Posterior vena cava (tissue), 2 donors: ENCODE measurements around the gene RUNDC3A. TPM values are rescaled to one million over a fixed set of nuclear protein-coding genes. Genes with fewer than 3 reads are reported as not detected.

ENCODE experiments used
- DNase-seq: peaks from one replicate; pipeline ENCODE4 v3.0.0-alpha.2; 2020; ENCODE audit warnings: low spot score
- intact Hi-C, 2 donors: fragments of 100-400 bp; cut with DNase I; formaldehyde crosslinking; loops; one replicate each; pipeline versions ENCODE4 v1.14.1 to v1.14.2; 2022 to 2023
- total RNA-seq, 2 donors: library from RNA; stranded (reverse); fragmentation: NEBNext Ultra II Directional; extraction: Animal tissue kit (Norgen Biotek cat#: 25700); gene quantifications; one replicate each; pipeline ENCODE4 v1.2.1, GENCODE V29; 2021
- donor health status: DM: yes; HTN: yes; CAD: no.
- donor health status: DM: yes; HTN: yes; CAD: no.

RUNDC3A gene
- total RNA-seq, 2 donors from 2014 or later, result 0.83 TPM; not detected in 1

DNA sequence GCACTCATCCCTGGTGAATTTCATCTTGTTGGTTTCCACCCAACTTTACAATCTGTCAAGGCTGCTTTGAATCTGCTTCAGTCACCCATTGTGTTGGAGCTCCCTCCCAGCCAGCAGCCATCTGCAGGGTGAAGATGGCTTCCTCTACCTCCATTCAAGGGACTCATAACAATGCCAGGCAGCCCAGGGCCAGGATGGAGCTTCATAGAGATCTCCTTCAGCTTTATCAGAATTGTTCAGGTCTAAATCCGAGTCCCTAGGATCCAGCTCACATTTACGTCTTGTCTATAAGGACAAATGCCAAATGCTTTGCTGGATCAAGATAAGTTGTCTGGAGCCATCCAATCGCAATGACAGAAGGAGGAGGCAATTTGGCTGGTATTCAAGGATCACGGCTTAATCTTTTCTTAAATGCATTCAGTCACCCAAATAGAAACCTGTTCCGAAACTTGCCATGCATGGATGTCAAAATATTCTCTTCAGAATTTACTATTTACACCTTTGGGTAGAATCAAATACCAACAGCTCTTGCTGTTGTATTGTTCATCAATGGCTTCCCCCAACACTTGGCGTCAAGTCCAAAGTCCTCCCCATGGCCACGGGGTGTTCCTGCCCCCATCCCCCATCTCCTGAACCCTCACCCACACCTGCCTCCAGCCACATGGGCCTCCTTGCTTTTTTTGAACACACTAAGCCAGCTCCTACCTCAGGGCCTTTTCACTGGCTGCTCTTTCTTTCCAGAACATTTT, 59.0 kb downstream of the RUNDC3A start:
- intact Hi-C loops, result no loop called here
- DNase-seq, result no peak

Other genes starting within 250 kb of the RUNDC3A start
- 10 to 100 TPM; 37.5 to 38.2 TPM for gene LSM12, start 241.9 kb upstream of the RUNDC3A start, total RNA-seq
- gene G6PC3, start 237.9 kb upstream of the RUNDC3A start, total RNA-seq, result 10 to 100 TPM; 40.3 to 41.4 TPM
- 10 to 100 TPM; 28.5 to 51.7 TPM for gene HDAC5, start 185.0 kb upstream of the RUNDC3A start, total RNA-seq
- 1 to 10 TPM in 1 of 2 donors, under 1 TPM in 1; 0.65 to 1.2 TPM for gene HROB, start 166.7 kb upstream of the RUNDC3A start, total RNA-seq
- 1 to 10 TPM in 1 of 2 donors, under 1 TPM in 1; 0.19 to 1.5 TPM for gene ASB16, start 137.9 kb upstream of the RUNDC3A start, total RNA-seq
- gene TMUB2, start 121.6 kb upstream of the RUNDC3A start, total RNA-seq, result 10 to 100 TPM; 26.3 to 31.2 TPM
- 10 to 100 TPM; 49.2 to 61.9 TPM for gene ATXN7L3, start 108.7 kb upstream of the RUNDC3A start, total RNA-seq
- gene UBTF, start 88.9 kb upstream of the RUNDC3A start, total RNA-seq, result 10 to 100 TPM; 42.6 to 59.7 TPM
- gene SLC4A1, start 40.5 kb upstream of the RUNDC3A start, total RNA-seq, result 1 to 10 TPM; 1.5 to 4.2 TPM
- gene SLC25A39, start 16.2 kb downstream of the RUNDC3A start, total RNA-seq, result 10 to 100 TPM; 47.0 to 56.9 TPM
- 100 to 1,000 TPM; 149 to 261 TPM for gene GRN, start 36.7 kb downstream of the RUNDC3A start, total RNA-seq
- gene FAM171A2, start 55.3 kb downstream of the RUNDC3A start, total RNA-seq, result under 1 TPM; 0.43 to 0.69 TPM
- gene ITGA2B, start 81.0 kb downstream of the RUNDC3A start, total RNA-seq, result 1 to 10 TPM; 1.4 to 2.0 TPM
- gene GPATCH8, start 194.8 kb downstream of the RUNDC3A start, total RNA-seq, result 10 to 100 TPM; 28.5 to 36.4 TPM
- gene FZD2, start 248.9 kb downstream of the RUNDC3A start, total RNA-seq, result 10 to 100 TPM; 10.4 to 12.6 TPM